T-cell (primary cell): ENCODE results near the gene SASS6. TPM values are rescaled to one million over a fixed set of nuclear protein-coding genes. Genes with fewer than 3 reads are reported as not detected.
A peak's percentile ranks its signal among the peaks of the same experiment; 100 is the strongest.

Experiments
- ATAC-seq, 4 experiments: fragments of 200-7000 bp in 3 of 4; fragments of 150-1000 bp in 1 of 4; cut with Tn5 transposase; replicated peaks in 1 of 4; 1 replicate in 3 of 4; 2 replicates in 1 of 4; pipeline ENCODE4 v1.10.0; 2021; ENCODE audit warnings: moderate library complexity in 3 of 4, mild to moderate bottlenecking in 2 of 4, moderate number of reproducible peaks in 1 of 4
- CTCF ChIA-PET, 2 donors: fragments of 300-600 bp; sonication (Branson Sonifier 250); formaldehyde crosslinking; loops; one replicate each; lab custom pipeline; 2022; ENCODE audit warnings: antibody characterized with exemption in 2 of 2; lab: Charles Lee
- POLR2A ChIA-PET, 2 donors: fragments of 300-600 bp; sonication (Branson Sonifier 250); formaldehyde crosslinking; loops; one replicate each; lab custom pipeline; 2022; ENCODE audit warnings: antibody characterized with exemption in 2 of 2; lab: Charles Lee
- DNase-seq, 35 experiments: peaks; one replicate each; pipeline versions ENCODE4 v3.0.0 to v3.0.0-alpha.2; 2013 to 2023
- H3K27ac ChIP-seq: one replicate; pipeline ENCODE4 v1.5.1; 2013; ENCODE audit warnings: low read length
- H3K27me3 ChIP-seq, 2 experiments: replicated peaks in 1 of 2; 1 replicate in 1 of 2; 2 replicates in 1 of 2; pipeline versions ENCODE4 v1.6.1 to v1.7.0; 2013; ENCODE audit warnings: low read length in 1 of 2, mixed read lengths in 1 of 2; ENCODE audit not compliant: control insufficient read depth in 2 of 2, insufficient read depth in 2 of 2; ENCODE audit errors: extremely low read depth in 1 of 2
- H3K36me3 ChIP-seq, 2 donors: 1 replicate in 1 of 2; 2 replicates in 1 of 2; pipeline versions ENCODE4 v1.6.1 to v1.7.0; 2013; ENCODE audit warnings: low read length in 1 of 2; ENCODE audit not compliant: control insufficient read depth in 2 of 2, insufficient read depth in 1 of 2; ENCODE audit errors: extremely low read depth in 1 of 2
- H3K4me1 ChIP-seq, 2 experiments: 1 replicate in 1 of 2; 2 replicates in 1 of 2; pipeline versions ENCODE4 v1.6.1 to v1.7.0; 2013; ENCODE audit warnings: low read length in 2 of 2, mixed read lengths in 1 of 2; ENCODE audit not compliant: insufficient read depth in 2 of 2, control insufficient read depth in 1 of 2; ENCODE audit errors: extremely low read depth in 1 of 2
- H3K4me3 ChIP-seq, 2 donors: 1 replicate in 1 of 2; 2 replicates in 1 of 2; pipeline versions ENCODE4 v1.5.1 to v1.7.0; 2013; ENCODE audit warnings: mild to moderate bottlenecking in 2 of 2, low read length in 1 of 2, moderate library complexity in 1 of 2; ENCODE audit not compliant: control insufficient read depth in 1 of 2; ENCODE audit errors: extremely low read depth in 1 of 2
- H3K9me3 ChIP-seq: 2 replicates; pipeline ENCODE4 v1.7.0; 2013
- H3K27ac Mint-ChIP-seq, 2 donors: one replicate each; pipeline ENCODE4 v1.8.0; 2020 to 2021; ENCODE audit warnings: mild to moderate bottlenecking in 2 of 2, mixed read lengths in 2 of 2
- H3K27me3 Mint-ChIP-seq, 2 donors: one replicate each; pipeline ENCODE4 v1.8.0; 2021 to 2022; ENCODE audit warnings: mixed read lengths in 2 of 2
- H3K36me3 Mint-ChIP-seq: one replicate; pipeline ENCODE4 v1.8.0; 2021; ENCODE audit warnings: mixed read lengths
- H3K4me1 Mint-ChIP-seq, 3 donors: one replicate each; pipeline ENCODE4 v1.8.0; 2020 to 2022; ENCODE audit warnings: mixed read lengths in 3 of 3, mild to moderate bottlenecking in 1 of 3
- H3K4me3 Mint-ChIP-seq, 3 donors: one replicate each; pipeline ENCODE4 v1.8.0; 2020 to 2022; ENCODE audit warnings: mild to moderate bottlenecking in 3 of 3, mixed read lengths in 3 of 3, moderate library complexity in 3 of 3
- H3K9me3 Mint-ChIP-seq, 3 donors: one replicate each; pipeline ENCODE4 v1.8.0; 2020 to 2022; ENCODE audit warnings: mixed read lengths in 3 of 3
- WGBS: methylation state at CpG from one replicate; pipeline ENCODE4 v1.1.5; 2013; ENCODE audit warnings: missing lambda C conversion rate; ENCODE audit not compliant: insufficient coverage; 5-methylcytosine and 5-hydroxymethylcytosine counted together
- total RNA-seq, 35 experiments: library from RNA in 6 of 35; stranded (reverse) in 6 of 35; fragments of 120-200 nt in 1 of 35; gene quantifications; one replicate each; pipeline versions ENCODE4 v1.2.1 to v1.2.4 and lab custom pipeline; 2013 to 2026

SASS6 gene
- total RNA-seq, 5 donors from 2014 or later (not counting 1 experiment from before 2014, with no cell fraction given), result 2.8 to 6.6 (median 4.4) TPM

DNA sequence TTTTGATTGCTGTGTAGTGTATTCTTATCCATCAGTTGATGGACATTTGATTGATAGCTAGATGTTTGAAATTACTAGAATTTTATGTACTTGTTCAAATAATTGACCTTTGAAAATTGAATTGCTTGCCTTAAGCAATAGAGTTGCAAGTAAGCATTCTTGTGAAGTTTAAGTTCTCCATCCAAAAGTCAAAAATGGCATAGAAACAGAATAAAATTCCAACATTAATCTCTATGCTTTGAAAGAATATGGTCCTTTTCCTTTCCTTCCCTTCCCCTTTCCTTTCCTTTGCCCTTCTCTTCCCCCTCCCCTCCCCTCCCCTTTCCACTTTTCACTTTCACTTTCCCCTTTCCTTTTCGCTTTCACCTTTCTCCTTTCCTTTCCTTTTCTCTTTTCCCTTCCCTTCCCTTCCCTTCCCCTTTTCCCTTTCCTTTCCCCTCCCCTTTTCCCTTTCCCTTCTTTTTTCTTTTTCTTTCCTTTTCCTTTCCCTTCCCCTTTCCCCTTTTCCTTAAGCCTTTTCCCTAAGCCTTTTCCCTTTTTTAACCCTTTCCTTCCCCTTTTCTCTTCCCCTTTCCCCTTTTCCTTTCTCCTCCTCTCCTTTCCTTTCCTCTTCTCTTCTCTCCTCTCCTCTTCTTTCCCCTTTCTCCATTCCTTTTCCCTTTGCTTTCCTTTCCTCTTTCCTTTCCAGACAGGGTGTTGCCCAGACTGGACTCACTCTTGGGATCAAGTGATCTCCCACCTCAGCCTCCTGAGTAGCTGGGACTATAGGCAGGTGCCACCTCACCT is 67.4 kb downstream of the SASS6 start:
- ChIA-PET CTCF (no interaction called here), POLR2A (interaction anchor here in 1 of 2 donors (0.5 kb wide), 1 partner anchor 91 kb away, joined by 4 read pairs; no protein-coding TSS in a partner anchor)
- Mint-ChIP-seq H3K27me3 (no peaks in the 10 kb centered on the region), H3K27ac (peak overlapping the region; percentile 77 to 82), H3K4me1 (peaks cover 21 to 34% (median 23%) of the 10 kb centered on the region in 3 donors), H3K4me3 (peak overlapping the region in 1 of 3 donors; percentile 42), H3K9me3 (no peaks in the 10 kb centered on the region), H3K36me3 (peaks cover 56% of the 10 kb centered on the region)
- no peaks in the 10 kb centered on the region for H3K27me3 ChIP-seq
- ATAC-seq (no peak), DNase-seq (peak in 1 of 35 experiments; percentile 11)
- 88% methylated on average over 1 of the region's 1 CpG for WGBS
- H3K27ac ChIP-seq, result peak overlapping the region; percentile 26
- H3K9me3 ChIP-seq, result no peaks in the 10 kb centered on the region
- H3K36me3 ChIP-seq, result peaks cover 11 to 70% of the 10 kb centered on the region in 2 donors
- no peak overlapping the region for H3K4me3 ChIP-seq
- H3K4me1 ChIP-seq, result peaks cover under 1 to 5% of the 10 kb centered on the region in 2 experiments

DNA sequence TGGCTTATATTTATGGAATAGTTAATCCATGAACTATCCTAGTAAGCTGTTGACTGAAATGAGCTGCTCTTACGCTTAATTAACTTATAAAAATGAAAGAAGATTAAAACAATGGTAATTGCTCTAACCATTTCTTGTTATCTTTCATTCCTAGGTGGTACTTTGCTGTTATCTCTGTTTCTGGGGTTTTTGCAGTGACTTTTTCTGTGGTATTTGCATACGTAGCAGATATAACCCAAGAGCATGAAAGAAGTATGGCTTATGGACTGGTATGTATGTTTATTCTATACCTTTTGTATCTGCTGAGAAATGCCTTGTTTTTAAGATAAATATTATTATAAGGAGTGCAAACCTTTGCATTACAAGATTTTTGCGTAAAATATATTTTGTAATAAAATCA is 71.0 kb downstream of the SASS6 start:
- ATAC-seq (no peak), DNase-seq (no peak)
- peaks cover 25 to 37% (median 28%) of the 10 kb centered on the region in 3 donors for H3K4me1 Mint-ChIP-seq
- Histone ChIP-seq H3K4me1 (peaks cover 2 to 5% of the 10 kb centered on the region in 2 experiments), H3K27ac (no peak overlapping the region), H3K4me3 (no peak overlapping the region), H3K9me3 (no peaks in the 10 kb centered on the region), H3K27me3 (no peaks in the 10 kb centered on the region), H3K36me3 (peaks cover 4 to 51% of the 10 kb centered on the region in 2 donors)
- POLR2A ChIA-PET, result interaction anchor here in 1 of 2 donors (1.1 kb wide), 1 partner anchor 10 kb away, joined by 4 read pairs; no protein-coding TSS in a partner anchor
- H3K27me3 Mint-ChIP-seq, result no peaks in the 10 kb centered on the region
- H3K4me3 Mint-ChIP-seq, result no peak overlapping the region
- peaks cover 41% of the 10 kb centered on the region for H3K36me3 Mint-ChIP-seq
- WGBS, result no CpG with 5 or more reads among the region's 3 CpGs
- no peak overlapping the region for H3K27ac Mint-ChIP-seq
- CTCF ChIA-PET, result no interaction called here
- no peaks in the 10 kb centered on the region for H3K9me3 Mint-ChIP-seq

DNA sequence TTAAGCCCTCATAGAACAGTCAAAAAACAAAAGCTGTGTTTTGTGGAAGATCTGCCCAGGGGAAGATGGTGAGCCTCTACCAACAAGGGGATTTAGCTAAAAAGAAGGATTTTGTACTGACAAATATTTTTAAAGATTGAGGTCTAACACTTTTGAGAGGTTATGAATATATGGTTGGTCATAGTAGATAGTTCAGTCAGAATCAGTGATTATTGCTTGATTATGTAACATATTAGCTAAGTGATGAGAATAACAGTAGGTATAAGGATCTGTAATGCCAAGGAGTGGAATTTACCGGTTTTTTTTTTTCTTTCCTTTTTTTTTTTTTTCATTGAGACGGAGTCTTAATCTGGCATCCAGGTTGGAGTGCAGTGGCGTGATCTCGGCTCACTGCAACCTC is 79.0 kb downstream of the SASS6 start:
- WGBS, result no CpG with 5 or more reads among the region's 4 CpGs
- peaks cover 34% of the 10 kb centered on the region for H3K36me3 Mint-ChIP-seq
- POLR2A ChIA-PET, result interaction anchor here (0.7 kb wide), 2 partner anchors 14 to 875 kb away, joined by 3 to 11 read pairs; no protein-coding TSS in a partner anchor
- no peaks in the 10 kb centered on the region for H3K9me3 ChIP-seq
- H3K4me3 Mint-ChIP-seq, result no peak overlapping the region
- CTCF ChIA-PET, result interaction anchor here (0.6 to 0.7 kb wide), 2 partner anchors 38 to 358 kb away, joined by 5 to 6 read pairs; no protein-coding TSS in a partner anchor
- no peaks in the 10 kb centered on the region for H3K27me3 ChIP-seq
- peaks cover 6 to 28% of the 10 kb centered on the region in 2 donors for H3K36me3 ChIP-seq
- H3K9me3 Mint-ChIP-seq, result no peaks in the 10 kb centered on the region
- no peak overlapping the region for H3K27ac ChIP-seq
- H3K4me1 Mint-ChIP-seq, result peaks cover 43 to 49% (median 44%) of the 10 kb centered on the region in 3 donors
- ATAC-seq (no peak), DNase-seq (no peak)
- H3K4me1 ChIP-seq, result peaks cover 0 to 4% of the 10 kb centered on the region in 2 experiments
- peak overlapping the region; percentile 7 to 37 for H3K27ac Mint-ChIP-seq
- no peaks in the 10 kb centered on the region for H3K27me3 Mint-ChIP-seq
- no peak overlapping the region for H3K4me3 ChIP-seq

DNA sequence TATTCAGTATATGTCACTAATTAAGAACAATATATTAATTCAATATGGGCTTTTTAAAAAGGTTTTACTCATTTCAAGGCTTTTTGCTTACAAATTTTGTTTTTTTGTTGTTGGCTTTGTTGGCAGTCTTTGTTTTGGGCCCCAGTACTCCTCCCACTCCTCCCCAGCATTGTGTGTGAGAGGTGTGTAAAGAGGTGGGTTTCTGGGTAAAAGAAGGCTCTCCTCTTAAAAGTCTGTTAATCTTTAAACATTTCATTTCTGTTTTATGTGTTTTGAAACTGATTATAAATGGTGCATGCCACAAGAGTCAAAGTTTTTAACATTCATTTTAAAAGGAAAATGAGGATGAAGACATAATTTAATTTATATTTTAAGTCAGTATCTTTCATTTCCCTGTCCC is 79.6 kb downstream of the SASS6 start:
- H3K36me3 Mint-ChIP-seq, result peaks cover 34% of the 10 kb centered on the region
- peak overlapping the region in 1 of 2 donors; percentile 7 for H3K27ac Mint-ChIP-seq
- DNase-seq (no peak), ATAC-seq (no peak)
- no peaks in the 10 kb centered on the region for H3K27me3 Mint-ChIP-seq
- H3K4me3 ChIP-seq, result no peak overlapping the region
- H3K27ac ChIP-seq, result no peak overlapping the region
- peaks cover 0 to 10% of the 10 kb centered on the region in 2 experiments for H3K4me1 ChIP-seq
- no peak overlapping the region for H3K4me3 Mint-ChIP-seq
- H3K27me3 ChIP-seq, result no peaks in the 10 kb centered on the region
- ChIA-PET CTCF (interaction anchor here in 1 of 2 donors (0.6 kb wide), 1 partner anchor 39 kb away, joined by 5 read pairs; no protein-coding TSS in a partner anchor), POLR2A (no interaction called here)
- no peaks in the 10 kb centered on the region for H3K9me3 Mint-ChIP-seq
- no peaks in the 10 kb centered on the region for H3K9me3 ChIP-seq
- peaks cover 49 to 55% (median 50%) of the 10 kb centered on the region in 3 donors for H3K4me1 Mint-ChIP-seq
- H3K36me3 ChIP-seq, result peaks cover 6 to 28% of the 10 kb centered on the region in 2 donors

DNA sequence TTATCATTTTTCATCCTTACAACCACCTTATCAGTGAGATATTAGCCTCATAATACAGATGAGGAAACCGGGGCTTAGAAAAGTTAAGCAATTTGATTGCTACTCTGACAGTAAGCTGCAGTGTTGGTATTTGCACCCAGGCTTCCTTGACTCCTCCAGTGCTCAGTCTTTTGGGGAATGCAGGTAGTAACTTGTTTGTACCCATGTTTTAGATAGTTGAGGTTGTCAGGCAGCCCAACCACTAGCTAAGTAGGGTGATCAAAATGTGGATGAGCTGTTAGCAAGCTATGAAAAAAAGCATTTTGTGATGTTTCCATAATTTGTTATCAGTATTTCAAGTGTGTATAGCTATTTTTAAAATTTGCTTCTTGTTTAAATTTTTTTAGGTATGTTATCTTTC is 80.8 kb downstream of the SASS6 start:
- no peak for DNase-seq
- Histone ChIP-seq H3K4me1 (peaks cover 4 to 19% of the 10 kb centered on the region in 2 experiments), H3K27me3 (no peaks in the 10 kb centered on the region), H3K36me3 (peaks cover 6 to 23% of the 10 kb centered on the region in 2 donors), H3K27ac (no peak overlapping the region), H3K4me3 (no peak overlapping the region), H3K9me3 (no peaks in the 10 kb centered on the region)
- peaks cover 30% of the 10 kb centered on the region for H3K36me3 Mint-ChIP-seq
- ChIA-PET CTCF (interaction anchor here in 1 of 2 donors (0.5 to 0.7 kb wide), 2 partner anchors 11 to 167 kb away, joined by 3 to 5 read pairs; no protein-coding TSS in a partner anchor), POLR2A (interaction anchor here (0.6 to 0.9 kb wide), 4 partner anchors 9 to 437 kb away, joined by 3 to 11 read pairs (median 5); no protein-coding TSS in a partner anchor)
- peaks cover 55 to 65% (median 59%) of the 10 kb centered on the region in 3 donors for H3K4me1 Mint-ChIP-seq
- no peak overlapping the region for H3K4me3 Mint-ChIP-seq
- no peak for ATAC-seq
- H3K27me3 Mint-ChIP-seq, result no peaks in the 10 kb centered on the region
- no peaks in the 10 kb centered on the region for H3K9me3 Mint-ChIP-seq
- H3K27ac Mint-ChIP-seq, result peak overlapping the region in 1 of 2 donors; percentile 34
- WGBS, result no CpG with 5 or more reads among the region's 1 CpG

DNA sequence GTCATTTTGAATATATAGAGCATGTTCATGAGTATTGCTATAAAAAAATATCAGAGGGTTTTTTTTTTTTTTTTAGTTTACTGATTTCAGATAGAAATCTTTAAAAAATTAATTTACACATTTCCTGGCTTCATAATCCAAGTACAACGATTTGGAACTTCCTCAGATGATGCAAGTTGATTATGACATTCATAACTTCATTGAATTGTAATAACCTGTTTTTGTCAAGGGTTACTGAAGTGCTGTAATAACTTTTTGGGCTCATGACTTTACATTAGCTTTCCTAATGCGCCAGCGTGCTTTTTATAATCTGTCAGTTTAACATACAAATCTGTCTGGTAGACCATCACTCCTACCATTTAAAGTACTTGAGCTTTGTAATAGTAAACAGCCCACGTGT is 81.3 kb downstream of the SASS6 start:
- Mint-ChIP-seq H3K9me3 (no peaks in the 10 kb centered on the region), H3K27ac (peak overlapping the region in 1 of 2 donors; percentile 34), H3K27me3 (no peaks in the 10 kb centered on the region), H3K4me3 (no peak overlapping the region), H3K4me1 (peaks cover 56 to 65% (median 59%) of the 10 kb centered on the region in 3 donors), H3K36me3 (peaks cover 26% of the 10 kb centered on the region)
- no peak overlapping the region for H3K27ac ChIP-seq
- DNase-seq (no peak), ATAC-seq (no peak)
- H3K9me3 ChIP-seq, result no peaks in the 10 kb centered on the region
- H3K4me1 ChIP-seq, result peaks cover 8 to 19% of the 10 kb centered on the region in 2 experiments
- WGBS, result no CpG with 5 or more reads among the region's 4 CpGs
- POLR2A ChIA-PET, result interaction anchor here in 1 of 2 donors (0.7 to 1.0 kb wide), 3 partner anchors 10 to 266 kb away, joined by 3 to 11 read pairs (median 4); no protein-coding TSS in a partner anchor
- CTCF ChIA-PET, result interaction anchor here in 1 of 2 donors (0.7 kb wide), 1 partner anchor 168 kb away, joined by 5 read pairs; no protein-coding TSS in a partner anchor
- no peaks in the 10 kb centered on the region for H3K27me3 ChIP-seq
- H3K36me3 ChIP-seq, result peaks cover 6 to 19% of the 10 kb centered on the region in 2 donors
- no peak overlapping the region for H3K4me3 ChIP-seq
